Spinal cord (tissue), 10 donors: Measurements from ENCODE around the gene PHLPP1. TPM values are rescaled to one million over a fixed set of nuclear protein-coding genes. Genes with fewer than 3 reads are reported as not detected.

ENCODE experiments used
- DNase-seq, 6 donors: peaks; one replicate each; pipeline versions ENCODE4 v3.0.0 to v3.0.0-alpha.2; 2013 to 2015; ENCODE audit warnings: low spot score in 6 of 6, low read depth in 4 of 6
- H3K27ac ChIP-seq: one replicate; pipeline ENCODE4 v1.5.1; 2013; ENCODE audit warnings: low read depth, low read length, control low read depth
- H3K27me3 ChIP-seq: one replicate; pipeline ENCODE4 v1.6.1; 2013; ENCODE audit warnings: low read length; ENCODE audit not compliant: control insufficient read depth, insufficient read depth
- H3K36me3 ChIP-seq: one replicate; pipeline ENCODE4 v1.6.1; 2013; ENCODE audit warnings: low read length; ENCODE audit not compliant: control insufficient read depth, insufficient read depth
- H3K4me1 ChIP-seq: one replicate; pipeline ENCODE4 v1.6.1; 2013; ENCODE audit warnings: low read length; ENCODE audit not compliant: control insufficient read depth, insufficient read depth
- H3K4me3 ChIP-seq: one replicate; pipeline ENCODE4 v1.5.1; 2013; ENCODE audit warnings: low read depth, low read length, control low read depth
- H3K9me3 ChIP-seq: one replicate; pipeline ENCODE4 v1.6.1; 2013; ENCODE audit warnings: low read length; ENCODE audit not compliant: control insufficient read depth, insufficient read depth
- WGBS: methylation state at CpG from one replicate; pipeline ENCODE4 v1.1.5; 2013; ENCODE audit warnings: missing lambda C conversion rate; ENCODE audit not compliant: insufficient coverage; 5-methylcytosine and 5-hydroxymethylcytosine counted together
- polyA plus RNA-seq, 2 donors: library from polyadenylated mRNA; unstranded; fragments of 120-200 nt; gene quantifications; one replicate each; pipeline ENCODE4 v1.2.1, GENCODE V29; 2013; ENCODE audit not compliant: insufficient read length in 2 of 2
- total RNA-seq, 2 donors: library from RNA; depleted of rRNA in 1 of 2; stranded (reverse); fragments of 120-200 nt in 1 of 2; fragments of >200 nt in 1 of 2; gene quantifications; one replicate each; pipeline versions ENCODE4 v1.2.3 to v1.2.4, GENCODE V29; 2013 to 2014
- donor health status: healthy.

PHLPP1 gene
- total and polyA plus RNA-seq, 4 donors, result 31.9 to 62.2 (median 47.5) TPM

DNA sequence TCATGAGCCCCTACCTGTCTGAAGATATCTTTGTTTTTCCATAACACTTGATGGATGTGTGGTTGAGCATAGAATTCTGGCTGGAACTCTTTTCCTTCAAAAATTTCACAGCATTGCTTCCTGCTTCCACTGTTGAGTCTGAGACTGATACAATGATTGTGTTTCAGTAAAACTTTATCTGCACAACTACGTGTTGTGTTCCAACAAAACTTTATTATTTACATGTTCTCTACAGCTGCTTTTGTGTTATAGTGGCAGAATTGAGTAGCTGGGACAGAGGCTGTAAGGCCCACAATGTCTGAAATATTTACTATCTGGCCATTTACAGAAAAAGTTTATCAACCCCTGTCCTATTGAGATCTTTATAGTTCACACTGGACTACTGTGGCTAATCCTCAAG, 275.3 kb downstream of the PHLPP1 start:
- DNase-seq, result no peak
- peaks cover 17% of the 10 kb centered on the region for H3K4me1 ChIP-seq
- no peaks in the 10 kb centered on the region for H3K36me3 ChIP-seq
- no peaks in the 10 kb centered on the region for H3K9me3 ChIP-seq
- no peak overlapping the region for H3K4me3 ChIP-seq
- no peaks in the 10 kb centered on the region for H3K27me3 ChIP-seq
- no peak overlapping the region for H3K27ac ChIP-seq
- no CpG with 5 or more reads among the region's 1 CpG for WGBS

GRCh38 chr18:62991389-62991788, 276.0 kb downstream of the PHLPP1 start:
- no peak overlapping the region for H3K27ac ChIP-seq

GRCh38 chr18:62991959-62992358, 276.6 kb downstream of the PHLPP1 start:
- Histone ChIP-seq H3K27ac (no peak overlapping the region), H3K4me1 (peaks cover 11% of the 10 kb centered on the region), H3K36me3 (no peaks in the 10 kb centered on the region), H3K27me3 (no peaks in the 10 kb centered on the region), H3K9me3 (no peaks in the 10 kb centered on the region), H3K4me3 (no peak overlapping the region)
- 95% methylated on average over 18 of the region's 18 CpGs for WGBS
- DNase-seq, result no peak

More at GRCh38 chr18:62991389-62991788, 276.0 kb downstream of the PHLPP1 start:
- no peaks in the 10 kb centered on the region for H3K9me3 ChIP-seq
- H3K27me3 ChIP-seq, result no peaks in the 10 kb centered on the region
- H3K36me3 ChIP-seq, result no peaks in the 10 kb centered on the region
- H3K4me3 ChIP-seq, result no peak overlapping the region
- DNase-seq, result no peak
- 91% methylated on average over 1 of the region's 8 CpGs for WGBS
- peaks cover 17% of the 10 kb centered on the region for H3K4me1 ChIP-seq

- Histone ChIP-seq H3K27ac (no peak overlapping the region), H3K27me3 (no peaks in the 10 kb centered on the region), H3K36me3 (no peaks in the 10 kb centered on the region), H3K9me3 (no peaks in the 10 kb centered on the region), H3K4me1 (peaks cover 5% of the 10 kb centered on the region), H3K4me3 (no peak overlapping the region)
- DNase-seq, result no peak
- 93% methylated on average over 3 of the region's 6 CpGs for WGBS
Measured at GRCh38 chr18:62992877-62993365, 277.6 kb downstream of the PHLPP1 start.

GRCh38 chr18:62996566-62996965, 281.2 kb downstream of the PHLPP1 start:
- Histone ChIP-seq H3K27me3 (no peaks in the 10 kb centered on the region), H3K36me3 (no peaks in the 10 kb centered on the region), H3K4me3 (no peak overlapping the region), H3K4me1 (no peaks in the 10 kb centered on the region), H3K9me3 (no peaks in the 10 kb centered on the region), H3K27ac (no peak overlapping the region)
- 95% methylated on average over 9 of the region's 9 CpGs for WGBS
- DNase-seq, result no peak

DNA sequence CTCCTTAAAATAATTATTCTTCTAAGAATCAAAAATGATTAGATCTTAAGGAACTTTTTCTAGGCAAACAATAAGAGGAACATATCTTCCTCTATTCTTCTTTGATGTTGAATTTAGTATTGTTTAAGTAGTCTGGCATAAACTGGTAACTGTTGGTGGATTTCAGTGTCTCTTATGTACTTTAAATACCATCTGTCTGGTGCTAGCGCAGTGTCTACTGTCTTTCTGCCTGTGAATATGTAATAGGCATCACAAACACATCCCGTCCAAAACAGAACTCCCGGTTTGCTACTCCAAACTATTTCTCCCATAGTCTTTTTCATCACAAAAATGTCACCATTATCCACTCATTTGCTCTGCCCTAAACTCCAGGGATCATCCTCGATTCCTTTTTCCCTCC, 281.7 kb downstream of the PHLPP1 start:
- no peak overlapping the region for H3K4me3 ChIP-seq
- no peaks in the 10 kb centered on the region for H3K9me3 ChIP-seq
- H3K27ac ChIP-seq, result no peak overlapping the region
- DNase-seq, result peak in 1 of 6 donors; percentile 66
- H3K36me3 ChIP-seq, result no peaks in the 10 kb centered on the region
- WGBS, result 44% methylated on average over 4 of the region's 4 CpGs
- no peaks in the 10 kb centered on the region for H3K4me1 ChIP-seq
- H3K27me3 ChIP-seq, result no peaks in the 10 kb centered on the region

- Histone ChIP-seq H3K27me3 (no peaks in the 10 kb centered on the region), H3K27ac (no peak overlapping the region)
- WGBS, result 89% methylated on average over 7 of the region's 7 CpGs
Measured at GRCh38 chr18:62998443-62998842, 283.1 kb downstream of the PHLPP1 start.

DNA sequence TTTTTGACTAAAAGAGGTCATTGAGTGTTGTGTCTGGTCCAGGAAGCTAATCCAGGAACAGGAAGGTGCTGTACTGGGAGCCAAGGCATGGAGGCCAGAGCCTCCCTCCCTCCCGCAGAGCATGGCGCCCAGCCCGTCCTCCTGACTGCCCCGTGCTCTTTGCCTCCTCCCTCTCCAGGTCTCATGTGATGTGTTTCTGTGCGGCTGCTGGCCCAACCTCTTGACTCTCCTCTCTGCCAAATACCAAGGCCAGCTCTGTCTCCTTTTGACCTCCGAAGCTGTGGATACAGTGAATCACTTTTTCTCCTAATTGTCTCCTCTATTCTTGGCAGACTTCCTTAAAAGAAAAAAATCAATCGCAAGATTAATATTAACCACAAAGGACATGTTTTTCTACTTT, 284.1 kb downstream of the PHLPP1 start:
- no peak overlapping the region for H3K4me3 ChIP-seq
- H3K27ac ChIP-seq, result no peak overlapping the region
- no peak for DNase-seq
- H3K4me1 ChIP-seq, result no peaks in the 10 kb centered on the region
- H3K36me3 ChIP-seq, result no peaks in the 10 kb centered on the region
- H3K9me3 ChIP-seq, result no peaks in the 10 kb centered on the region
- 64% methylated on average over 6 of the region's 7 CpGs for WGBS
- no peaks in the 10 kb centered on the region for H3K27me3 ChIP-seq

More at GRCh38 chr18:62998443-62998842, 283.1 kb downstream of the PHLPP1 start:
- no peak for DNase-seq
- H3K36me3 ChIP-seq, result no peaks in the 10 kb centered on the region
- no peak overlapping the region for H3K4me3 ChIP-seq
- no peaks in the 10 kb centered on the region for H3K9me3 ChIP-seq
- no peaks in the 10 kb centered on the region for H3K4me1 ChIP-seq

DNA sequence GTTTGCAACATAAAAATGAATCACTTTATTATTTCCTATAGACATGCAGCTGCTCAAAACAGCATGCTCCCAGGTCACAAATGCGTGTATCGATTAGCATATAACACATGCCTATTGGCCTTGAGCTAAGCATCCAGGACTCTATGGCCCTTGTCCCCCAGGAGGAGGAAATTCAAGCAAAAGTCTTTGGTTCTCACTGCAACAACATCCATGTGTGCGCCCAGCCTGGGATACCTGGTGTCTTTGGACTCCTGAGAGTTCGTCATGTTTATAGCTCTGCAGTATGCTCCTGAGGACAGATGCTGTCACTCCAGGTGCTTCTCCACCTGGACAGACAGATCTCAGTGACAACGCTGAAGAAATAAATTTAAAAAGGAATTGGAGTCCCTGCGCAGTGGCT, 284.6 kb downstream of the PHLPP1 start:
- Histone ChIP-seq H3K4me1 (no peaks in the 10 kb centered on the region), H3K27ac (no peak overlapping the region), H3K9me3 (no peaks in the 10 kb centered on the region), H3K27me3 (no peaks in the 10 kb centered on the region), H3K4me3 (no peak overlapping the region), H3K36me3 (no peaks in the 10 kb centered on the region)
- WGBS, result 97% methylated on average over 6 of the region's 6 CpGs
- DNase-seq, result no peak

- Histone ChIP-seq H3K27ac (no peak overlapping the region), H3K9me3 (no peaks in the 10 kb centered on the region), H3K4me1 (no peaks in the 10 kb centered on the region), H3K4me3 (no peak overlapping the region), H3K36me3 (no peaks in the 10 kb centered on the region), H3K27me3 (no peaks in the 10 kb centered on the region)
- 60% methylated on average over 7 of the region's 8 CpGs for WGBS
- DNase-seq, result no peak
Measured at GRCh38 chr18:63000839-63001238, 285.5 kb downstream of the PHLPP1 start.
